ENCODE data around the gene ALG10.
A peak's percentile ranks its signal among the peaks of the same experiment; 100 is the strongest.
"Not testable (repeated sequence)": the region's sequence is repeated elsewhere in the genome, so short reads cannot be mapped to it uniquely, and the experiment has no call there.

The ALG10 gene

GRCh38 chr12:34022079-34022830 lies at the start of gene ALG10:
ALG10 (plus strand) TSS chr12:34022496; CDS start chr12:34022600, 104 bp downstream.
- DNase-seq (ENCODE audit: low read depth) = peak; percentile 92

- DNase-seq (ENCODE audit: low read depth) = not testable (repeated sequence)
Observed at GRCh38 chr12:33972884-33973283, 49.4 kb upstream of the ALG10 start.

GRCh38 chr12:33977887-33978286 lies 44.4 kb upstream of the ALG10 start:
- DNase-seq (ENCODE audit: low read depth) = no peak

GRCh38 chr12:33988197-33988805 lies 34.0 kb upstream of the ALG10 start:
- DNase-seq (ENCODE audit: low read depth) = no peak

DNA sequence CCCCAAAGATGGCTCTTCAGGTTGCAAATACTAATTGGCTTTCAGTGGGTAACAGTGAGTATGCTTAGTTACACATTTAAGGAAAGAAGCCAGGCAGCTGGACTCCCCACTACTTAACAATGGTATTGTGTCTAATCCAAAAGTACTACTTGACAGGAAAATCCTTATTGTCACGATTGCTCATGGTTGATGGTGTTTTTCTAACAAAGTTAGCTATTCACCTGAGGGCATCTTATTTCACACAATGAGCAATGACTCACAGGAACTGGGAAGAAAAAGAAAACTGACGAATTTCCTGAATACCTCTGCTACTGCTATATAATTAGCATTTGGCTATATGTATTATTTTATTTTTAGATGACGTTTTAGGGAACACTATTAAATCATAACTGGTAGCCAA lies 33.4 kb upstream of the ALG10 start:
- no peak for DNase-seq (ENCODE audit: low read depth)

DNA sequence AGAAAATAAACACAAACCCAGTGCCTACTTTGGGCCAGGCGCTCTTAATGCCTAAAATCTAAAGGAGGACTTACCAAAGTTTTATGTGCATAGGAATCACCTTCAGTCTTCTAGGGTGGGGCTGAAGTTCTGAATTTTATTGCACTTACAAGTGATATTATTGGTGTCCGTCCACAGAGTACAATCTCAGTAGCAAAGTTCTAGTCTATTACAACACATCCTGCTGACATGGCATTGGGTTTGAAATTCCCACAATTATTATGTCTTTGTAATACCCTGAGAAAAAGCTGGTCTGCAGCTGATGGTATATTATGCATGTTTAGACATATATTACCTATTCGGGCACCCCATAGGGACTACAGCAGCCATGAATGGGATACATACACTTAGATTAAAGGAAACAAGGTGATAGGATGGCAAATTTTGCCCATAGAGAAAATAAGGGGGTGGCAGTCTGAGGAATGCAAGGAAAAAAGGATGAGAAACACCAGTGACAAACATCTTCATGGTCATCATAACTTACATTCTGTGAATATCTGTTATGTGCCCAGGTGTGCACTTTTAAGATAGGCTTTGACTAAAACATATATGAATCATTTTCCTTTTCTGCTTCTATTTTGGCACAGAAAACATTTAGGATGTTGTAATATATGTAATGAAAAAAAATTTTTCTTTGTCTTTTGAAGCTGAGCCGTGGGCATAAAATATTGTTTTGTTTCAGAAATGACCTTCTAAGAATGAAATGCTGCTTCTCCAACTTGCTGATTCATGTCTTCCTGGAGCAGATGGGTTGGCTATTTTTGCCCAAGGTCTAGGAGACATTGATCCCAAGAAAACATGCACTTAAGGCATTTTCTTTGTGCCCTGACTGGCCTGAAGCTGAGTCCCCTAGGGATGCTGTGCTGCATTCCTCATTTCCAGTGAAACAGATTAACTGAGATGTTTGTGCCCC lies 27.2 kb upstream of the ALG10 start:
- DNase-seq (ENCODE audit: low read depth) = no peak

DNA sequence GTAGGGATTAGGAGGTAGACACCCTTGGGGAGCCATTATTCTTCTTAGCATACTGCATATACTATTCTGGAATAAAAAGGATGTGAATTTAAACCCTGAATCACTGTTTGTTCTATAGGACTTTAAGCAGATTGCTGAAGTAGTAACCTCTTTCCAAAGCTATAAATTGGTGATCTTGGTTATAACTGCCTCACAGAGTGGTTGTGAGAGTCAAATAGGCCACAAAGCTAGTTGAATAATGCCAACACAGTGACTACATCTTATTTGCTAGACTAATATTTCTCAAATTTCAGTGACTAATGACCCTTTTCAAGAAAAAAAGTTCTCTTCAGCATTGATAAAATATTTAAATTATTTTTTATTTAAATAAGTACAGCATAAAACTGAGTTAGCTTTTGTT lies 13.5 kb upstream of the ALG10 start:
- not testable (repeated sequence) for DNase-seq (ENCODE audit: low read depth)

GRCh38 chr12:34016361-34016760 lies 5.9 kb upstream of the ALG10 start:
- DNase-seq (ENCODE audit: low read depth) = no peak

GRCh38 chr12:34021071-34021470 lies 1.2 kb upstream of the ALG10 start:
- DNase-seq (ENCODE audit: low read depth) = no peak

GRCh38 chr12:34027661-34028060 lies 5.4 kb downstream of the ALG10 start:
- not testable (repeated sequence) for DNase-seq (ENCODE audit: low read depth)

DNA sequence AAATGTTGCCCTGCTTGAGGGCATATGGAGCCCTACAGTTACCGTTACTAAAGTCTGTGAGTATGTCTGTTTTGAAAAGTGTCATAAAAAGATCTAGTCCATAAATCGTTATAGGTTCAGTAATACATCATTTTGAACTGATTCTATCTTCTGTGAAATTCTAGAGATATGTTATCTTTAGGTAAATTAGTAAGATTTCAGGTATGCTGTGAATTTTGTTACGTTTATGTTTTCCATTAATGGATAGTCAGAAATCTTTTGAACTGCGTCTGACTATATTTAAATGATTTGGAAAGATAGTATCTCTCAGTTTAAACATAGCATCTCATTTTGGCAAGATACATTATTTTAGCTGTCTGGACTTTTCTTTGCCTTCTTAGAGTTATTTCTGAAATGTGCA lies 8.3 kb downstream of the ALG10 start:
- DNase-seq (ENCODE audit: low read depth) = no peak

- no peak for DNase-seq (ENCODE audit: low read depth)
Observed at GRCh38 chr12:34033628-34034296, 11.5 kb downstream of the ALG10 start.

DNA sequence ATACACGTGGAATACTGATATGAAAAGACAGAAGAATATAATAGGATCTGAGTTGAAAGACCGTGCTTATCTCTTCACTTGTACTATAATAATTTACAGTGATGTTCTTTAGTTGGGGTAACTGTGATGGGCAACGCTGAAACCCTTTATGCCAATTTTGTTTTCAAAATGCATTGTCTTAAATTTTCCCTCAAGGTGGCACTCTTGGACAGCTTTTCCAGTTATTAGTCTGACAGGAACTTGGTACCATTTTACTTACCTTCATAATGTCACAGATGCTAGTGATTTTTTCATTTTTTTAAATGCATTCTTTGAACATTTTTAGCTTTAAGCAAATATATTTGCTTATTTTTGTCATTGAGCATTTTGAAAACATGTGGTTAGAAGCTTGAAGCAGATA lies 16.1 kb downstream of the ALG10 start:
- not testable (repeated sequence) for DNase-seq (ENCODE audit: low read depth)

GRCh38 chr12:34046570-34046969 lies 24.3 kb downstream of the ALG10 start:
- DNase-seq (ENCODE audit: low read depth) = no peak

GRCh38 chr12:34047855-34048254 lies 25.6 kb downstream of the ALG10 start:
- DNase-seq (ENCODE audit: low read depth) = not testable (repeated sequence)

GRCh38 chr12:34048714-34049113 lies 26.4 kb downstream of the ALG10 start:
- DNase-seq (ENCODE audit: low read depth) = no peak

GRCh38 chr12:34051486-34051885 lies 29.2 kb downstream of the ALG10 start:
- DNase-seq (ENCODE audit: low read depth) = no peak

DNA sequence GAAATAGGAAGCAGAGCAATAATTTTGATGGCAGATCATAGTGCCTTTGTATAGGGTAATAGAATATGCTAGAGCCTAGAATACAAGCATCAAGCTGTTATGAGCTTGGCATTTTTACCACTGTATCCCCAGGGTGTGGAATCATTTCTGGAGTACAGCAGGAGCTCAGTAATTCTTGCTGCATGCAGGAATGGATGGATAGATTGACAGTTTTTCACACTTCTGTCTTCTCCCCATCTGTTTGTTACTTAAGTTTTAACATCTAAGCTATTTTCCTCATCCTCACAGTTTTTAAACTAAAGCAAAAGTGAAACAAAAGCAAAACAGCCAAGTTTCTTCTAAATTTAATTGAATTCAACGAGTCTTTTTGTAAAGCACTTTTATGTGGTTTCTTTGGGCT lies 32.6 kb downstream of the ALG10 start:
- DNase-seq (ENCODE audit: low read depth) = no peak

All from stimulated activated CD8-positive, alpha-beta memory T cell treated with anti-CD3 and anti-CD28 coated beads, Interleukin-4, amount 100 ng/mL, for 24 hours (primary cell).